SK-N-SH treated with all-trans-retinoic acid at 6 μM for 48 hours (cell line): ENCODE results near the gene CTCFL.

Source experiments
- ARNTL ChIP-seq: fragments of 450-650 bp; formaldehyde crosslinking; IDR thresholded peaks from 2 replicates; pipeline ENCODE4 v1.5.0; 2020; ENCODE audit warnings: low read depth, mild to moderate bottlenecking, moderate library complexity, borderline replicate concordance
- TOX ChIP-seq: fragments of 250-450 bp; sonication (Bioruptor Pico); IDR thresholded peaks from 2 replicates; pipeline ENCODE4 v1.8.0; 2021; ENCODE audit warnings: mild to moderate bottlenecking, moderate library complexity, borderline replicate concordance
- TF ChIP-seq, protein P1 (sequence below): fragments of 250-450 bp; sonication (Bioruptor Pico); IDR thresholded peaks from 2 replicates; pipeline ENCODE4 v1.8.0; 2021; ENCODE audit warnings: low read depth, mild to moderate bottlenecking, moderate library complexity, borderline replicate concordance

DNA sequence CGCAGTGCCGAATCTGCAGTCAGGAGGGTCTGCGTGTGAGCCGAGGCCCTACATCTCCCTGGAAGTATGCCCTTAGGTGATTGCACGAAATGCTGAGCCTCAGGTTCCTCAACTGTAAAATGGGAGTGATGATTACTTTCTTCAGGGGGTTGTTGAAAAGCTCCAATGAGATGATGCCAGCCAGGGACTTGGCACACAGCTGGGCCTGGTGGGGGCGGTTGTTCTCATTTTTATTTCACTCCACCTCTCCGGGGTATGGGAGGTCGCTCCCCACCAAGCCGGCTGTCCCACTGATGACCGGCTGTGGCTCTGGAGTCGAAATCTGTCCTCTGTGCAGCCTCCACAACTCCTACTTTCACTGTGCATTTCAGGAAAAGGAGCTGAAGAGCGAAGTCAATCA is 44.0 kb upstream of the CTCFL start:
- TF ChIP-seq ARNTL (CRISPR knock-in tag) (no peak), TOX (no peak)
- TF ChIP-seq, protein P1, sequence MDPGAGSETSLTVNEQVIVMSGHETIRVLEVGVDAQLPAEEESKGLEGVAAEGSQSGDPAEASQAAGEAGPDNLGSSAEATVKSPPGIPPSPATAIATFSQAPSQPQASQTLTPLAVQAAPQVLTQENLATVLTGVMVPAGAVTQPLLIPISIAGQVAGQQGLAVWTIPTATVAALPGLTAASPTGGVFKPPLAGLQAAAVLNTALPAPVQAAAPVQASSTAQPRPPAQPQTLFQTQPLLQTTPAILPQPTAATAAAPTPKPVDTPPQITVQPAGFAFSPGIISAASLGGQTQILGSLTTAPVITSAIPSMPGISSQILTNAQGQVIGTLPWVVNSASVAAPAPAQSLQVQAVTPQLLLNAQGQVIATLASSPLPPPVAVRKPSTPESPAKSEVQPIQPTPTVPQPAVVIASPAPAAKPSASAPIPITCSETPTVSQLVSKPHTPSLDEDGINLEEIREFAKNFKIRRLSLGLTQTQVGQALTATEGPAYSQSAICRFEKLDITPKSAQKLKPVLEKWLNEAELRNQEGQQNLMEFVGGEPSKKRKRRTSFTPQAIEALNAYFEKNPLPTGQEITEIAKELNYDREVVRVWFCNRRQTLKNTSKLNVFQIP (CRISPR knock-in tag) = no peak
